Central memory CD4-positive, alpha-beta T cell (primary cell): ENCODE measurements around the gene DUSP12.
A peak's percentile ranks its signal among the peaks of the same experiment; 100 is the strongest.
"Not testable (repeated sequence)": the region's sequence is repeated elsewhere in the genome, so short reads cannot be mapped to it uniquely, and the experiment has no call there.

ENCODE experiments used
- DNase-seq: peaks from one replicate; pipeline ENCODE4 v3.0.0; 2022

Gene DUSP12

DNA sequence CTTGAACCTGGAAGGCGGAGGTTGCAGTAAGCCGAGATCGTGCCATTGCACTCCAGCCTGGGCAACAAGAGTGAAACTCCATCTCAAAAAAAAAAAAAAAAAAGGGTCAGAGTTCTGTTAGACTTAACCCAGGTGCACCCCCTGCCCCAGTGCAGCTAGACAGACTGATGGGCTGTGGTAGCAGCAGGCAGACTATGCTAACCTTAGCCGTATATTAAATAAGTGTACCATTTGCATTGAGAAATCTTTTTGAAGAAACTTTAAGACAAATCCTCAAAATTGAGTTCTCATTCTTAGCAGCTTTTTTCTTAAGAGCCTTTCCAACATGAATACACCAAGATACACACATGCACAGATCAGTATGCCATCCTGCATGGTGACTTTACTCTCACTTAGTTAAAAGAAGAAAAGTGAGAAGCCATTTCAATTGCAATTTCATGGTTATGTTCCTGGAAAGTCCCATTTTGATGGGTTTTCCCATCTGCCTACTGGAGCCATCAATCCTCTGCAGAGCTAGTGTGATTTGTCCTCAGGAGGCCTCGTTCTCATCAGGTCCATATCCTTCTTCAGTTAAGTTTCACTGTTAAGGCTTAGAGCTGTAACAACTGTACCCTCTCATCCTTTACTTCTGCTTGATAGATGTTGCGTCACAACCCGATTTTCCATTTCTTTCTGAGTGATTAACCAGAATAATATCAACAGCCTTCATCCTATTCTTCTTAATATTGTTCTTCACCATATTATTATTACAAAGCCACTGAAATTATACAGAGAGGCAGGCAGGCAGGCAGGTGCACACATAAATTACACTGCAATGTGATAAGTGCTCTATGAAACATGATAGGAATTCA lies 21.0 kb upstream of the DUSP12 start:
- no peak for DNase-seq

DNA sequence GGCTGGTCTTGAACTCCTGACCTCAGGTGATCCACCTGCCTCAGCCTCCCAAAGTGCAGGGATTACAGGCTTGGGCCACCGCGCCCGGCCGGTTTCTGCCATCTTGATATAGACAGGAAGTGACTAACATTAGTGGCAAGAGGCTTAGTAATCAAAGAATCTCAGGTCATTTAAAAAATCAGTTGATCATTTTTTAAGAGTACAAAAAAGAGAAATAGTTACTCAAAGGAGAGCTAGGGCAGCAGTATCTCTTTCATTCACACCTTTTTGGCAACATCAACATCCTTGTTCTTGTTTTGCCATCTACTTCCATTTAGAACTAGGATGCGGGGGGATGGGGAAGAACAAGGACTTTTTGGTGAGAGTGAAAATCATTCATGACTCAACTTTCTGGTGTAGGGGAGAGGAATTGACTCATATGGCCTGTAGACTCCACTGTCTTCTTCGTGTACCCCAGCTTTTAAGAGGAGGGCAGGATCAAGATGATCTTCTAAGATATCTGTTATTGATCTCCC lies 19.5 kb upstream of the DUSP12 start:
- no peak for DNase-seq

DNA sequence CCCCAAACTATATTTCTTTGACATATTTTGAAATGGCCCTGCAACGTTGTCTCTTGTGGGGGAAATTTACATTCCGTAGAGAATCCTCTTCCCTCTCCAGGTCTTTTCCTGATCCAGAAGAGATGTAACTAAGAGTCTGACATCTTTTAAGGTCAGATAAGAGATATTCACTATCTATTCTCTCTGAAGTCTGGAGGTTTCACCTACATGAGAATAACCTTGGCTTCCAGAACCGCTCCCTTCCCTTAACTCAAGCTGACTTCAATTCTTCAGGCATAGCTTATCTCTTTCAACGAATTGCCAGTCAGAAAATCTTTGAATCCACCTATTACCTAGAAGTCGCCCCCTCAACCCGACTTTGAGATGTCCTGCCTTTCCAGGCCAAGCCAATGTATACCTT lies 18.3 kb upstream of the DUSP12 start:
- no peak for DNase-seq

DNA sequence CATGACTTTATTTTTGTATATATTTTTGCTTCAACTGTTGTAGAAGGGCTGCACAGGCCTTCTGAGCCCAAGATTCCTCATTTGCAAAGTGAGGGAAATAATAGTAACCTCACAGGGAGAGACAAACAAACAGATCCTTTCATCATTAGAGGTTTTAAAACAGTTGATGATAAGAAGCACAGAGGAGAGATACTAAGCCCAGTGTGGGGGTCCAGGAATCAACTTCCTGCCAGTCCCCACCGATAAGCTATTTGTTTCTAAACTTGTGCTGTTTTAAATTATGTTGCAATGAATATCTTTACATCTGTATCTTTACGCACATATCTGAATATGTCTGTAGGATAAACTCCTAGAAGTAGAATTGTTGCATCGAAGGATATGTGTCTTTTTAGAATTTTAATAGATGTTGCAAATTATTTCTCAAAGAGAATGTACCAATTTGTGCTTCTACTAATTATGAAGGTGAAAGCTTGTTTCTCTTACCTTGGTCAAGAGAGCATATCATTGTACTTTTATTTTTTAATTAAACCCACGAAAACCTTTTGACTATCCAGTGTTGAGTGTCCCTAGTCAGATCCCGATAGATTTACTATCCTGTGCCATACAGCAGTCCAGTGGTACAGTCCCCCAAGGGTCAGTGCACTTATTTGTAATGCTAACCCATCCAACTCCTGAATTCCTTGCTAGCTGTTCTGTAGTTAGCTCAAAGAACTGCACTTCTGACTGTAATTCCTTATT lies 17.4 kb upstream of the DUSP12 start:
- no peak for DNase-seq

DNA sequence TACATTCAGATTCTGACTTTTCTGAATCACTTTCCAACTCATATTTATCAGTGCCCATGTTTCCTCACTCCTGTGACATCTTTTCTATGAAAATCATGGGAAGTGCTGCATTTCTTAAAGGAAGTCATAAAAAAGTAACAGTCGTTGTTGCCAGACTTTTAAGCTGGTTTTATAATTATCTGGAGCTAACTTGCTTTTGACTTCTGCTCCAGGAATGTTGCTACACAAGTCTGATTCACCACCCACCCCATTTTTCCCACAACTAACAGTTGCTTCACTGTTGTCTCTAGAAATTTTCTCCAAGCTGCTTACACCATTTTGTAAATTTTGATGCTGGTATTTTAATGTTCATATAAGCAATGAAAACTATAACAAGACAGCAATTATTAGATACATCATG lies 16.1 kb upstream of the DUSP12 start:
- no peak for DNase-seq

DNA sequence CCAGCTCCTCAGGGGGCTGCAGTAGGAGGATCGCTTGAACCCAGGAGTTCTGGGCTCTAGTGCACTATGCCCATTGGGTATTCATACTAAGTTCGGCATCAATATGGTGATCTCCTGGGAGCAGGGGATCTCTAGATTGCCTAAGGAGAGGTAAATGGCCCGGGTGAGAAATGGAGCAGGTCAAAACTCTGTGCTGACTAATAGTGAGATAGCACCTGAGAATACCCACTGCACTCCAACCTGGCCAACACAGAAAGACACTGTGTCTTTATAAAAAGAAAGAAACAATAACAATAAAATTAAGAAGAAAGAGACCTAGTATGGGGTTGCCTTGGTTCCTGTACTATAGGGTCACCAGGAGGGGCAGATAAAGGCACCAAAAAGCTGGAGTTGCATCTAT lies 13.7 kb upstream of the DUSP12 start:
- DNase-seq: no peak

DNA sequence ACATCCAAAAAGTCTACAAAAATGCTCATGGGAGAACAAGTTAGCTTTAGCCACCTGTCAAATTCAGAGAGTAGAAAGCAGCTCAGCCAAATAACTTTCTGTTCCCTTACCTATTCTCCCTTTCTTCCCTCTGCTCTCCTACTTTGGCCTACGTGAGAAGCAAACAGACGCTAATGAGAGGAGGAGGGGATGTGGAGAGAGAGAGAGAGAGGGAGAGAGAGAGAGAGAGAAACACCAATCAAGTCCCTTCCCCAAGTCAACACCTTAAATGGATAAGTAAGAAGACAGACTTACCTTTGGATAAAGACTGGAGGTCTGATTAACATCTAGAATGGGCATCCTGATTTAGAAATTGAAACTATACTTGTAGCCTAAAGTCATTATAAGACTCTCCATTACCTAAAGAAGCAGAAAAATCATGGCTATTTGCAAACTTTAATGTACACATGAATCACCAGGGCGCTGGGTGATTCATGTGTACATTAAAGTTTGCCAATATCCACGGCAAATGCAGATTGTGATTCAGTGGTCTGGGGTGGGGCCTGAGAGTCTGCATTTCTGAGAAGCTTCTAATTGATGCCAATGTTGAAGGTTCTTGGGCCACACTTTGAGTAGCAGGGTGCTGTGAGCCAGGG lies 13.1 kb upstream of the DUSP12 start:
- no peak for DNase-seq

DNA sequence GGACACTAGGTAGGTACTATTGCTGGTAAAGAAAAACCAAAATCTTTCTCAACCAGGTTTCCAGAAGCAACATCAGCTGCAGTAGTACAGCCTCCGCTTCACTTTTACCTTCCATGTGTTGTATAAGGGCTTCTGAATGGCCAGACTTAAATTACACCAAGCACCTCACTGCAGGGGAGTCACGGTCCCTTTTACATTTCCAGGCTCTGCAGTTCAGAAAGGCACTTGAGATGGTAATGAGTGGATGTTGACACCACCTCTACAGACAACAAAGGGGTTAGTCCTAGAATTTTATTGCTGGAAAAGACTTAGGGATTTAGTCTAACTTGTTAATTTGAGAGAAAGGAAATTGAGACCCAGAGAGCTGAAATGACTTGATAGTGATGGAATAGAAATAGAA lies 12.0 kb upstream of the DUSP12 start:
- no peak for DNase-seq

DNA sequence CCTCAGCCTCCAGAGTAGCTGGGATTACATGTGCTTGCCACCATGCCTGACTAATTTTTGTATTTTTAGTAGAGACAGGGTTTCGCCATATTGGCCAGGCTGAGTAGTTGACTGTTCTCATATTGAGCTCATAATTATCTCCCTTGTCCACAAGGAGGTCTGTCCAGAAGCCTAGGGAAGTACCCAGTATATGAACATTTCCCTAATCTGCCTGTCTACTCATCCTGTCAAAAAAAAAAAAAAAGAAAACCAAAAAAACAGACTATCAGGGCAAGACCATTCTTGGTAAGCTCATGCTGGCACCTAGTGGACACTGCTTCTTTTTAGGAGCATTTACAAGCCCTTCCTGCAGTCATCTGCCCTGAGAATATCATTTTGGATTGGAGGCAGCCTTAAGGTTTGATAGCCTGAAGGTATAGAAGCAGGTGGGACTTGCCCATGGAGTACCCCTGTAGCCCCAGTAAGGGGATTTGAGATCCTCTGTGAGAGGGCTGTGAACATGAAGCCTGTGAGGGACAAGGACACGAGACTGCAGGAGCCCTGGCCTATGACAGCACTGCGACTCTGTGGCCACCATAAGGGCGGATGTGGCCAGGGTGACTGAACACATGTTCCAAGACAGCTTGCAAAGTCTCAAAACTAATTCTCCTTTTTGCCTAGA lies 10.8 kb upstream of the DUSP12 start:
- DNase-seq: peak; percentile 45

DNA sequence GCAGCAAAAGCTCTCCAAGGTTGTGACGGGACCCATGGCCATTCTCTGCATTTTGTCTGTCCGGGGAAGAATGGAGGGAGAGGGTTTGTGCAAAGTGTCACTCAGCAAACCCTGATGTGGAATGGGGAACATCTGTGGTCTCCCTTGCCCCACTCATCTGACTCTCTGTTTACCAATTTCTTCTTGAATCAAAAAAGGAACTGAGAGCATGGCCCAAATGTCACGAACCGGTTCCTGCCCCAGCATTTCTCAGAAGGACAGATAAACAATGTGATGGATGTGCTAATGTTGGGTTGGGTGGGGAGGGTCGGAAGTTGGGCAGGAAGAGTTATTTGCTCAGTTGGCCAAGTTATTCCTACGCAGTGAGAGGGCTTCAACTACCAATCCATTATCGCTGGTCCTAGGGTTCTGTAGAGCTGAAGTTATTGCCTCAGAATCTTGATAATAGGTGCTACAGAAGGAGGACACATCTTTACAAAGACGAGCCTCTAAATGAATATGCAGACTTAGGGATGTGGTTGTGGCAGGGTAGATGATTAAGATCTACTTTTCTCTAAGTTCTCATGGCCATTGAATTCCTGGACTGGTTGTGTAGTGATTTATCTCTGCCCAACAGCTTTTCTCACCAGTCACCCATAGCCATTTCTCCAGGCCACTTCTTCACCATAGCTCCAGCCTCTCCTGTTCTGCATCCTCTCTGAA lies 9.6 kb upstream of the DUSP12 start:
- no peak for DNase-seq

DNA sequence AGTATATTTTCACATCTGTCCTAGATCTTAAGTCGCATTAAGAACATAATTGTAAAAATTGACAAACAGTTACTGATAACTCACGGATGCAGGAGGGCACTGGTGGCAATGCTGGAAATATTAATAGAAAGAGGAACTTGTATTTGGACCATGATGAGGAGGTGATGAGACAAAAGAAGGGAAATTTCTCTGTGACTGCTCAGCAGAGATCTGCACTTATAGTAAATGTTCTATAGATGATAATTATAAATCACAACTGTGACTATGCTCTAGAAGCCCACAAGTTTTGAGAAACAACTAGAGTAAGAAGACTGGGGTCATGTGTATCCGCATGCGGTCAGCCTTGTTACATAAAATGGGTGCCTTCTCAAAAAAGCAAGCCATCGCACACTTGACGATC lies 8.7 kb upstream of the DUSP12 start:
- DNase-seq: no peak

DNA sequence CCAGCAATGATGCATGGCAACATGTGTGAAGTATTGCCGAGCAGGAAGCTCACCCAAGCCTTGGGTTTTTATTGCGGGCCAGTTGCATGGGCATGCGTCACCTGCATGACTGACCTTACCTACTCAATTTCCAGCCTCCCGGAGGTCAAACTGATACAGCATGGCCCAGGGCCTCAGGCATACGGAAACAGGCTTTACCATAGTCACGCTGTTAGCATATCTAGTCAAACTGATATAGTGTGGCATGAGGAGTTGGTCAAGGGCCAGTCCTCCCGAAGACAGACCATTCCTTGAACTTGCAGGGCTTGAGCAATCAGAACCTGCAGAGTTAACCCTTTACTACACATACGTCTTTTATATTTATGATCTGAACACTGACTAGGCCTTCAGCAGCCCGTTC lies 6.4 kb upstream of the DUSP12 start:
- DNase-seq: no peak

DNA sequence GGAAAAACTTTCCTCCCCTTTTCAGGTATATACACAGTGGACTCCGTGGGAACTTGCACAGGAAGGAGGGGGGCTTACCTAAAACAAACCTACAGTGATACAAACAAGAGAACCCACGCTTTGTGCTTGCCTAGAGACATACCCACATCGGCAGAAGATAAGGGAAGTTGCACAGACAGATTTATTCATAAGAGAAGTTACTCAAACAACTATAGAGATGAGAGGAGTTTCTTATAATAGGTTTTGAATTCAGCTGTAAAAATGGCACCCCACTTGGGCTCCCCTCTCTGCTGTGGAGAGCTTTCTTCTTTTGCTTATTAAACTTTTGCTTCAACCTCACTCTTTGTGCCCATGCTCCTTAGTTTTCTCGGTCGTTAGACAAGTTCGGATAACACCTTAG lies 1.8 kb upstream of the DUSP12 start:
- no peak for DNase-seq

DNA sequence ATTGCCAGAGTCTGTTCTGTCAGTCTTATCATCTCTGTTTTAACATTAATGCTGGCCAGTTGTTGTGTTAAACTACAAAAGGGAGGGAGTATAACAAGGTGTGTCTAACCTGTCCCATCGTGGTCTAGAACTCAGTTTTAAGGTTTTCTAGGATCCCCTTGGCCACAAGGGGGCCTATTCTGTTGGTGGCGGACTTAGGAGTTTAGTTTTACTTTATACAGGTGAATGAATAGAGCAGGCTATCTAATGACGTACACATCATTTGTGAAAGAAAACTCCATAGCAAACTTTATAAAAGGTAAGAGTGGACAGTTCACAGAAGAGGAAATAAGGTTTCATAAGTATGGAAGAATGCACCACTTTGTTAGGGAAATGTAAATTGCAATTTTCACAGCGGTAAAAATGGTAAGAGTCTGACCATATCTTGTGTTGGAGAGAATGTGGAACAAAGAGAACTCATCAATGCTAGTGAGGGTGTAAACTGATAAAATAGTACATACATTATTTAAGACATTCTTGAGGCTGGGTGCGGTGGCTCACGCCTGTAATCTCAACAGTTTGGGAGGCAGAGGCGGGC lies 14.0 kb downstream of the DUSP12 start:
- DNase-seq: peak; percentile 52

DNA sequence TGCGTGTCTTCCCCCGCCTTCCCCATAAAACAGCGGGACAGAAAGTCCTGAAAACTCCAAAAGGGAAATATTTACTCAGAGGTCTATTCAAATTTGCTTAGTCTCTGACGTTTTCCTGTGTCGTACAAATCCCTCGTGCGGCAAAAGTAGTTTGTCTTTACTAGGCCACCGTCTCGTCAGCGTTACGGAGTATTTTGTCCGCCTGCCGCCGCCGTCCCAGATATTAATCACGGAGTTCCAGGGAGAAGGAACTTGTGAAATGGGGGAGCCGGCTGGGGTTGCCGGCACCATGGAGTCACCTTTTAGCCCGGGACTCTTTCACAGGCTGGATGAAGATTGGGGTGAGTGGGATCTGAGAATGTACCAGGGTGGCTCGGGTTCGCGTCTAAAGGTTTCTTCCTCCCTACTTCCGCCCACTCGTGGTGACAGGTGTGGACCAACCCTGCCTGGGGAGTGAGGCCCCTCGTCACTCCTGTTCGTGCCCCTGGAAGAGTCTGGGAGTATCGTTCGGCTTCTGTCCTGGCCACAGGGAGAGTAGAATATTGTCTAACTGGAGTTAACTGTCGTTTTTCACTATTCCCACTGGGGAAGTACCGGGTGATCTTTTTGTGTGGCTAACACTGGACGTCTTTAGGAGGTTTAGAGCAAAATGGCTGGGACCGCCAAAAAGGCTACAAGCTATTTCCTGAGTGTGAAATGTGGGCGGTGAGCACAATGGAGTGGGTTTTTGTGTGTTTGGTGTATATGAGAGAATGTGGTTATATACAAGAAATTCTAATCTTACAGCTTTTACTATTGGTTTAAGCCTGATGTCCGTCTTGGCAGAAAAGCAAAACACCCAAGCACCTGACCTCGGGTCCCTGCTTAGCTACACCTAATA lies 16.8 kb downstream of the DUSP12 start, which contains the start of gene ATF6:
Gene ATF6, plus strand, starts transcription at position 219 of the 880 bp plus-strand sequence. Its CDS starts 41 bp downstream, at position 260.
- DNase-seq: peak; percentile 77

DNA sequence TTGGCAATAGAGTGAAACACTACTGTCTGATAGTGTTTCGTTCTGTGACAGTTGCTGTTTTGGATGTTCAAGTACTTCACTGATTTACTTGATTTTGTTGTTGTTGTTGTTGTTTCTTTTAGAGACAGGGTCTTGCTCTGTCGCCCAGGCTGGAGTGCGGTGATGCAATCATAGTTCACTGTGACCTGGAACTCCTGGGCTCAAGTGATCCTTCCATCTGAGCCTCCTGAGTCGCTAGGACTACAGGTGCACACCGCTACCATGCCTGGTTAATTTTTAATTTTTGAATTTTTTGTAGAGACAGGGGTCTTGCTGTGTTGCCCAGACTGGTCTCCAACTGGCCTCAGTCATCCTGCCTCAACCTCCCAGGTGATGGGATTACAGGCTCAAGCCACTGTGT lies 18.9 kb downstream of the DUSP12 start:
- DNase-seq: no peak

DNA sequence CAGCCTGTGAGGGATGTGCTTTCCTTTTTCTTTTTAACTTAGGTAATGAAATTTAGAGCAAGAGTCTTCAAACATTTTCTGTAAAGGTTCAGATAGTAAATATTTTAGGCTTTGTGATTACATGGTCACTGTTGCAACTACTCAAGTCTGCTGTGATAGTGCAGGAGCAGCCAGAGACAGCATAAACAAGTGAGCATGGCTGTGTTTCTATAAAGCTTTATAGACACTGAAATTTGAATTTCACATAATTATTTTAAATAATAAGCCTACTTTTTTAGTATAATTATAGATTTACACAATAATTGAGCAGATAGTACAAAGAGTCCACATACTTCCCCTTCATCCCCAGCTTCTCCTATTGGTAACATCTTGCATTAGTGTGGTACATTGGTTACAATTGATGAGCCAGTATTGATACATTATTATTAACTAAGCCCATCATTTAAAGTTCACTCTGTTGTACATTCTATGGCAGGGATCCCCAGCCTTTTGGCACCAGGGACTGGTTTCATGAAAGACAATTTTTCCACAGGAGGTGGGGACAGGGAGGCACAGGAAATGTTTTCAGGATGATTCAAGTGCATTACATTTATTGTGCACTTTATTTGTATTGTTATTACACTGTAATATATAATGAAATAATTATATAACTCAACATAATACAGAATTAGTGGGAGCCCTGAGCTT lies 19.5 kb downstream of the DUSP12 start:
- no peak for DNase-seq

DNA sequence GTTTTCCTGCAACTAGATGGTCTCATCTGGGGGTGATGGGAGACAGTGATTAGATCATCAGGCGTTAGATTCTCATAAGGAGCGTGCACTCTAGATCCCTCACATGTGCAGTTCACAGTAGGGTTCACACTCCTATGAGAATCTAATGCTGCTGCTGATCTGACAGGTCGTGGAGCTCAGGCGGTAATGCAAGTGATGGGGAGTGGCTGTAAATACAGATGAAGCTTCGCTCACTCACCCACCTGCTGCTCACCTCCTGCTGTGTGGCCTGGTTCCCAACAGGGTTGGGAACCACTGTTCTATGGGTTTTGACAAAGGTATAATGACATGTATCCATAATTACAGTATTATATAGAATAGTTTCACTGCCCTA lies 20.1 kb downstream of the DUSP12 start:
- DNase-seq: not testable (repeated sequence)

DNA sequence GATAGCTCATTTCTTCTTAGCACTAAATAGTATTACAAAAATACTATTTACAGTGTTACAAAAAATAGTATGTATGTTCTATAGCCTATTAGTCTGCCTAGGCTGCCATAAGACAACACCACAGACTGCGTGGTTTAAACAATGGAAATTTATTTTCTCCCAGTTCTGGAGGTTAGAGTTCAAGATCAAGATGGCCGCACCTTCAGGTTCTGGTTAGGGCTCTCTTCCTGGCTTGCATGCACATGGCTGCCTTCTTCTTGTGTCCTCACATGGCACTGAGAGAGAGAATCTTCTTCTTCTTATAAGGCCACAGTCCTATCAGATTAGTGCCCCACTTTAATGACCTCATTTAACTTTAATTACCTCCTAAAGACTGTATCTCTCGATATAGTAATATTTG lies 20.7 kb downstream of the DUSP12 start:
- no peak for DNase-seq

DNA sequence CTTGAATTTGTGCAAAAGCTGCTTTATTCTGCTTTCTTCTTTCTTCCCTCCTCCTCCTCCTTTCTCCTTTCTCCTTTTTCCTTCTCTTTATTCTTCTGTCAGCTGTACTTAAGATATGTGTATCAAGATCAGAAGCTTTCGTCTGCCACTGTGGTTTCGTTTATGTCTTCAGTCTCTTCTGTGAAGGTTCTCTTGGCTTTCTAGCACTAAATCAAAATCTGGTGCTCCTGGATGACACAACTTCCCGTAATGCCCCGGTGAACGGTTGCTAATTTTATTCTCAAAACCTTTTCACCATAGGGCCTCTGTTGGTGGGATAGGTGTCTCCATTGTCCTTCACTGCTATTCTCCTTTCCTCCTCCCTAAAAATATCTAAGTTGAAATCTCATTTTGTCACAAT lies 21.6 kb downstream of the DUSP12 start:
- DNase-seq: no peak
